Stimulated activated CD8-positive, alpha-beta memory T cell treated with anti-CD3 and anti-CD28 coated beads, Interleukin-12 subunit alpha, Interleukin-12 subunit beta, amount 100 ng/mL, for 24 hours (primary cell): ENCODE results near the gene RAD9A.

Source experiments
- DNase-seq: peaks from one replicate; pipeline ENCODE4 v3.0.0-alpha.2; 2020; ENCODE audit errors: extremely low read depth

RAD9A gene

GRCh38 chr11:67356864-67357561 lies 34.8 kb upstream of the RAD9A start:
- no peak for DNase-seq

GRCh38 chr11:67357831-67358670 lies 33.7 kb upstream of the RAD9A start:
- DNase-seq = no peak

GRCh38 chr11:67364169-67364568 lies 27.6 kb upstream of the RAD9A start:
- no peak for DNase-seq

GRCh38 chr11:67364783-67365722 lies 26.7 kb upstream of the RAD9A start:
- DNase-seq = no peak

- no peak for DNase-seq
Observed at GRCh38 chr11:67365736-67366444, 25.9 kb upstream of the RAD9A start.

GRCh38 chr11:67366546-67366945 lies 25.2 kb upstream of the RAD9A start:
- DNase-seq = no peak

- no peak for DNase-seq
Observed at GRCh38 chr11:67366961-67367760, 24.6 kb upstream of the RAD9A start.

GRCh38 chr11:67367761-67368227 lies 24.0 kb upstream of the RAD9A start:
- DNase-seq = no peak

GRCh38 chr11:67368621-67369020 lies 23.2 kb upstream of the RAD9A start:
- DNase-seq = no peak

- DNase-seq = no peak
Observed at GRCh38 chr11:67369275-67369674, 22.5 kb upstream of the RAD9A start.

- no peak for DNase-seq
Observed at GRCh38 chr11:67369801-67370284, 21.9 kb upstream of the RAD9A start.

GRCh38 chr11:67370351-67371076 lies 21.3 kb upstream of the RAD9A start:
- no peak for DNase-seq

GRCh38 chr11:67371189-67371910 lies 20.4 kb upstream of the RAD9A start:
- DNase-seq = no peak

- DNase-seq = no peak
Observed at GRCh38 chr11:67371911-67372320, 19.9 kb upstream of the RAD9A start.

- DNase-seq = no peak
Observed at GRCh38 chr11:67372321-67372992, 19.3 kb upstream of the RAD9A start.

GRCh38 chr11:67372993-67373647 lies 18.7 kb upstream of the RAD9A start, which contains the start of gene CLCF1:
CLCF1 (minus strand) TSS chr11:67373598; CDS start chr11:67373539, 59 bp downstream.
- no peak for DNase-seq
